ENCODE data around the gene IGF2R.

DNA sequence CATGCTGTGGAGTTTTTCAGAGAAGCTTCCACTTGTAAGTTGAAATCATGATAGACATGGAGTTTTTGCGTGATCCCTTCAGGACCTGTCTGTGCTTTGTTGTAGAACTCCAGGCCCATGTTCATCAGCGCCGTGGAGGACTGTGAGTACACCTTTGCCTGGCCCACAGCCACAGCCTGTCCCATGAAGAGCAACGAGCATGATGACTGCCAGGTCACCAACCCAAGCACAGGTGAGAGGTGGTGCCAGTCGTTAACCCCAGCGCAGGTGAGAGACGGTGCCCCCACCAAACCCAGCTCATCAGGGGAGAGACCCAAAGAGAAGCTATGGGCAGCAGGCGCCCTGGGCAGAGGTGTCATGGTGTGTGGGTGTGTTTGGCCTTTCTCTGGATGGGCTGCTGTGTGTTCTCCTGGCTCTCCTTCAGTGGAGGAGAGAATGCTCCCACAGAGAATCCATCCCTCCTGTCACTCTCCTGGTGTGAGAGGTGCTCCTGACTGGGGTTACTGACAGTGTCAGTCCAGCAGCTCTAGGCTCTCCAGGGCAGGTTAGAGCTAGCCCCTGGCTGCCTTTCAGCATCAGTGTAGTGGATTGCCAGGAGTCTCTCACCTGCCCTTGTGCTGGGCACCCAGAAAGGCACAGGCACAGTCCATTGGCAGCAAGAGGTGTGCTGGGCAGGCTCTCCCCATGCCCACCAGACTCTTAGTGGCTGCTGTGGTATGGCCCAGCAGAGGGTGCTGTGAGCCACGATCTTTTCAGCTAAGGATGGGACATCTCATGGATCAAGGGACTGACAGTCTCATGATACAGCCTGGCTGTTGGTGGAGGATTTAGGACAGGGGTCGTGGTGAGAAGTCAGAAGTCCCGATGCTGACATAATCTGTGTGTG is 103.2 kb downstream of the IGF2R start:
- TF ChIP-seq, protein P1, sequence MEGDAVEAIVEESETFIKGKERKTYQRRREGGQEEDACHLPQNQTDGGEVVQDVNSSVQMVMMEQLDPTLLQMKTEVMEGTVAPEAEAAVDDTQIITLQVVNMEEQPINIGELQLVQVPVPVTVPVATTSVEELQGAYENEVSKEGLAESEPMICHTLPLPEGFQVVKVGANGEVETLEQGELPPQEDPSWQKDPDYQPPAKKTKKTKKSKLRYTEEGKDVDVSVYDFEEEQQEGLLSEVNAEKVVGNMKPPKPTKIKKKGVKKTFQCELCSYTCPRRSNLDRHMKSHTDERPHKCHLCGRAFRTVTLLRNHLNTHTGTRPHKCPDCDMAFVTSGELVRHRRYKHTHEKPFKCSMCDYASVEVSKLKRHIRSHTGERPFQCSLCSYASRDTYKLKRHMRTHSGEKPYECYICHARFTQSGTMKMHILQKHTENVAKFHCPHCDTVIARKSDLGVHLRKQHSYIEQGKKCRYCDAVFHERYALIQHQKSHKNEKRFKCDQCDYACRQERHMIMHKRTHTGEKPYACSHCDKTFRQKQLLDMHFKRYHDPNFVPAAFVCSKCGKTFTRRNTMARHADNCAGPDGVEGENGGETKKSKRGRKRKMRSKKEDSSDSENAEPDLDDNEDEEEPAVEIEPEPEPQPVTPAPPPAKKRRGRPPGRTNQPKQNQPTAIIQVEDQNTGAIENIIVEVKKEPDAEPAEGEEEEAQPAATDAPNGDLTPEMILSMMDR (IDR thresholded peaks at IDR 0.05), result no peak
- TF ChIP-seq POLR2AphosphoS5 (IDR thresholded peaks at IDR 0.05), result no peak
- no peak for TF ChIP-seq POLR2A (IDR thresholded peaks at IDR 0.05)

Data from stomach (tissue), 4 donors.